ENCODE data around the gene TNS2.

DNA sequence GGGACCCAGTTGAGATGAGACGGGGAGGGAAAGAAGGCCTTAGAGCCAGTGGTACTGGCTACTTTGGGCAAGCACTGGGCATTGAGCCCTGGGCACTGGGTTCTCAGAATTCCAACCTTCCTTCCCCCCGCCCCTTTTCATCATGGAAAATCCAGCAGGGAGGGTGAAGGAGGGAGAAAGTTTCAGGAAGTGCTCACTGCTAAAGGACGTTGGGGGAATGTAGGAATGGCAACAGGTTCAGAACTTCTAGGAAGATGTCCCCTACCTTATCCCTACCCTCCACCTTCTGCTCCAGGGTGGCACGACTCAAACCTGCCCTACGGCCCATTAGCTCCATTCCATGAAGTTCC lies 4.2 kb upstream of the TNS2 start:
- TF ChIP-seq, protein P1, sequence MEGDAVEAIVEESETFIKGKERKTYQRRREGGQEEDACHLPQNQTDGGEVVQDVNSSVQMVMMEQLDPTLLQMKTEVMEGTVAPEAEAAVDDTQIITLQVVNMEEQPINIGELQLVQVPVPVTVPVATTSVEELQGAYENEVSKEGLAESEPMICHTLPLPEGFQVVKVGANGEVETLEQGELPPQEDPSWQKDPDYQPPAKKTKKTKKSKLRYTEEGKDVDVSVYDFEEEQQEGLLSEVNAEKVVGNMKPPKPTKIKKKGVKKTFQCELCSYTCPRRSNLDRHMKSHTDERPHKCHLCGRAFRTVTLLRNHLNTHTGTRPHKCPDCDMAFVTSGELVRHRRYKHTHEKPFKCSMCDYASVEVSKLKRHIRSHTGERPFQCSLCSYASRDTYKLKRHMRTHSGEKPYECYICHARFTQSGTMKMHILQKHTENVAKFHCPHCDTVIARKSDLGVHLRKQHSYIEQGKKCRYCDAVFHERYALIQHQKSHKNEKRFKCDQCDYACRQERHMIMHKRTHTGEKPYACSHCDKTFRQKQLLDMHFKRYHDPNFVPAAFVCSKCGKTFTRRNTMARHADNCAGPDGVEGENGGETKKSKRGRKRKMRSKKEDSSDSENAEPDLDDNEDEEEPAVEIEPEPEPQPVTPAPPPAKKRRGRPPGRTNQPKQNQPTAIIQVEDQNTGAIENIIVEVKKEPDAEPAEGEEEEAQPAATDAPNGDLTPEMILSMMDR (IDR thresholded peaks at IDR 0.05; ENCODE audit: low read length), result no peak
- TF ChIP-seq EZH2 (IDR thresholded peaks at IDR 0.05; ENCODE audit: borderline replicate concordance, low read length), result no peak
